Mammary epithelial cell (primary cell): ENCODE results near the gene MAN1A2.

Experiments used
- CTCF ChIP-seq, 2 donors: IDR thresholded peaks in 1 of 2; conservative IDR thresholded peaks in 1 of 2; 2 replicates each; pipeline ENCODE4 v1.5.1; 2011 to 2012; ENCODE audit warnings: inconsistent platforms in 2 of 2, low read length in 2 of 2, mild to moderate bottlenecking in 2 of 2, control low read depth in 1 of 2, low read depth in 1 of 2; ENCODE audit not compliant: insufficient read depth in 1 of 2; ENCODE audit errors: extremely low read depth in 1 of 2
- EZH2 ChIP-seq: IDR thresholded peaks from 2 replicates; pipeline ENCODE4 v1.6.1; 2012; ENCODE audit warnings: low read length, inconsistent platforms, borderline replicate concordance

GRCh38 chr1:117366177-117367045, 838 bp upstream of the MAN1A2 start:
- TF ChIP-seq CTCF (conservative IDR thresholded peaks at IDR 0.05 in 1 of 2, IDR thresholded peaks at IDR 0.05 in 1 of 2; ENCODE audit: extremely low read depth in 1 of 2, insufficient read depth in 1 of 2, low read depth in 1 of 2, low read length in 2 of 2) (no peak), EZH2 (no peak)
